GM12864 (cell line): ENCODE measurements around the gene PAM16.

ENCODE experiments used
- DNase-seq: peaks from one replicate; pipeline ENCODE4 v3.0.0-alpha.2; 2011; ENCODE audit warnings: low read depth
- H3K4me3 ChIP-seq: 2 replicates; pipeline ENCODE4 v1.5.1; 2011; ENCODE audit warnings: mild to moderate bottlenecking, low read depth, low read length, control low read depth
- CTCF ChIP-seq: IDR thresholded peaks from 2 replicates; pipeline ENCODE4 v1.5.1; 2011; ENCODE audit warnings: low read depth, mild to moderate bottlenecking, moderate library complexity, low read length, control low read depth, inconsistent platforms; ENCODE audit errors: missing control alignments

Gene PAM16

GRCh38 chr16:4298761-4299522 lies 52.2 kb downstream of the PAM16 start:
- no peak overlapping the region for H3K4me3 ChIP-seq
- DNase-seq: no peak
- no peak for TF ChIP-seq CTCF

- DNase-seq: no peak
- TF ChIP-seq CTCF: no peak
- H3K4me3 ChIP-seq: no peak overlapping the region
Measured at GRCh38 chr16:4297480-4297879, 53.6 kb downstream of the PAM16 start.

- no peak for TF ChIP-seq CTCF
- DNase-seq: no peak
- H3K4me3 ChIP-seq: no peak overlapping the region
Measured at GRCh38 chr16:4295581-4295980, 55.5 kb downstream of the PAM16 start.

GRCh38 chr16:4293822-4294457 lies 57.2 kb downstream of the PAM16 start:
- no peak for TF ChIP-seq CTCF
- DNase-seq: no peak
- H3K4me3 ChIP-seq: no peak overlapping the region

- no peak for DNase-seq
- TF ChIP-seq CTCF: no peak
- H3K4me3 ChIP-seq: no peak overlapping the region
Measured at GRCh38 chr16:4293181-4293716, 57.9 kb downstream of the PAM16 start.

- no peak overlapping the region for H3K4me3 ChIP-seq
- TF ChIP-seq CTCF: no peak
- DNase-seq: no peak
Measured at GRCh38 chr16:4291699-4292098, 59.4 kb downstream of the PAM16 start.
